Measurements from ENCODE around the gene TTC17. TPM values are rescaled to one million over a fixed set of nuclear protein-coding genes. Genes with fewer than 3 reads are reported as not detected.

The TTC17 gene
- total and polyA plus RNA-seq, 2 of the 8 experiments (the other 6 are each of a cell fraction or from before 2014, with no cell fraction given): 65.1 to 80.1 TPM

DNA sequence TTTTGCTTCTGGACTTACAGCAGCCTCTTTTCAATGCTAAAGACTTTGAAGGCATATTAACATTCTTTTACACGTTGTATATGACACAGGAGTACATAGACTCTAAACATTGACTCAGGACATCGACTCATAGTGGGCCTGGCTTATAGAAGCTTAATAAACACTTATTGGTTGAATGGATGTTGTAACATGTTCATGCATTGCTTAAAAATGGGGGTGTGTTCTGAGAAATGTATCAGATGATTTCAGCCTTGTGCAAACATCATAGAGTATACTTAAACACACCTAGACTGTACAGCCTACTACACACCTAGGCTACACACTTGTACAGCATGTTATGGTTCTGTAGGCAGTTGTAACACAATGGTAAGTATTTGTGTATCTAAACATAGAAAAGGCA lies 17.9 kb downstream of the TTC17 start:
- Histone ChIP-seq H3K27me3 (replicated peaks in 1 of 4; ENCODE audit: control insufficient read depth in 3 of 4, extremely low read depth in 1 of 4, insufficient read depth in 3 of 4, low read length in 3 of 4) (no peaks in the 10 kb centered on the region), H2AK5ac (ENCODE audit: low read depth, low read length) (no peak overlapping the region), H3K23ac (ENCODE audit: insufficient read length) (no peak overlapping the region), H3K4ac (replicated peaks; ENCODE audit: insufficient read length, low read depth, low read length) (no peak overlapping the region), H2BK12ac (ENCODE audit: low read depth, low read length) (no peak overlapping the region), H3K79me1 (ENCODE audit: low read depth, low read length) (no peaks in the 10 kb centered on the region), H3K18ac (ENCODE audit: extremely low read depth, low read length) (no peak overlapping the region), H2BK15ac (ENCODE audit: low read length) (no peak overlapping the region), H3K79me2 (ENCODE audit: control insufficient read depth in 1 of 2, insufficient read depth in 2 of 2, low read length in 2 of 2) (peaks cover 2 to 63% of the 10 kb centered on the region in 2 experiments; a peak in 3 of 4 replicates), H3K27ac (ENCODE audit: low read depth, low read length) (no peak overlapping the region), H4K91ac (replicated peaks; ENCODE audit: insufficient read length, low read length) (no peak overlapping the region), H3K56ac (replicated peaks; ENCODE audit: insufficient read length, low read depth, low read length) (no peak overlapping the region), H3K36me3 (ENCODE audit: control insufficient read depth in 2 of 4, insufficient read depth in 4 of 4, low read length in 3 of 4) (peaks cover 0 to 12% (median under 1%) of the 10 kb centered on the region in 4 experiments; a peak in 2 of 8 replicates), H3K4me3 (ENCODE audit: extremely low read depth in 1 of 4, insufficient read depth in 2 of 4, low read depth in 3 of 4, low read length in 4 of 4) (no peak overlapping the region), H3K14ac (ENCODE audit: insufficient read length) (no peak overlapping the region), H3K4me1 (replicated peaks in 1 of 4; ENCODE audit: control insufficient read depth in 3 of 4, insufficient read depth in 4 of 4, low read length in 3 of 4) (peaks cover 0 to 1% (median 0%) of the 10 kb centered on the region in 4 experiments; a peak in 3 of 7 replicates), H2BK20ac (ENCODE audit: low read length) (no peak overlapping the region), H4K5ac (ENCODE audit: insufficient read length, low read depth, low read length) (no peak overlapping the region), H2AFZ (ENCODE audit: low read length) (no peak overlapping the region), H3K9me3 (ENCODE audit: insufficient read depth in 2 of 2, low read depth in 1 of 2, low read length in 1 of 2) (no peaks in the 10 kb centered on the region), H3K4me2 (ENCODE audit: insufficient read depth in 1 of 2, low read depth in 2 of 2, low read length in 2 of 2) (no peak overlapping the region), H3K23me2 (ENCODE audit: low read depth, low read length) (no peaks in the 10 kb centered on the region), H2BK5ac (ENCODE audit: low read depth, low read length) (no peak overlapping the region), H2BK120ac (replicated peaks; ENCODE audit: low read depth, low read length) (no peak overlapping the region), H4K20me1 (replicated peaks in 1 of 2; ENCODE audit: control insufficient read depth in 1 of 2, insufficient read depth in 2 of 2, low read length in 2 of 2) (peaks cover 5 to 7% of the 10 kb centered on the region in 2 experiments), H4K8ac (ENCODE audit: extremely low read depth, insufficient read depth, low read length) (no peak overlapping the region), H3K9ac (replicated peaks in 1 of 4; ENCODE audit: extremely low read depth in 1 of 4, low read depth in 3 of 4, low read length in 3 of 4) (no peak overlapping the region)
- ChIA-PET POLR2A (ENCODE audit: partially characterized antibody) (no interaction called here), CTCF (ENCODE audit: partially characterized antibody) (no interaction called here)
- FAIRE-seq: no peak
- DNase-seq (ENCODE audit: low read depth in 1 of 2, low spot score in 2 of 2): no peak
- TF ChIP-seq TEAD4 (IDR thresholded peaks at IDR 0.05; ENCODE audit: low read depth, low read length) (no peak), RNF2 (IDR thresholded peaks at IDR 0.05; ENCODE audit: borderline replicate concordance, low read depth, low read length, missing control alignments, poor library complexity, severe bottlenecking) (no peak), KDM1A (IDR thresholded peaks at IDR 0.05; ENCODE audit: borderline replicate concordance, low read length) (no peak)
- TF ChIP-seq, protein P1, sequence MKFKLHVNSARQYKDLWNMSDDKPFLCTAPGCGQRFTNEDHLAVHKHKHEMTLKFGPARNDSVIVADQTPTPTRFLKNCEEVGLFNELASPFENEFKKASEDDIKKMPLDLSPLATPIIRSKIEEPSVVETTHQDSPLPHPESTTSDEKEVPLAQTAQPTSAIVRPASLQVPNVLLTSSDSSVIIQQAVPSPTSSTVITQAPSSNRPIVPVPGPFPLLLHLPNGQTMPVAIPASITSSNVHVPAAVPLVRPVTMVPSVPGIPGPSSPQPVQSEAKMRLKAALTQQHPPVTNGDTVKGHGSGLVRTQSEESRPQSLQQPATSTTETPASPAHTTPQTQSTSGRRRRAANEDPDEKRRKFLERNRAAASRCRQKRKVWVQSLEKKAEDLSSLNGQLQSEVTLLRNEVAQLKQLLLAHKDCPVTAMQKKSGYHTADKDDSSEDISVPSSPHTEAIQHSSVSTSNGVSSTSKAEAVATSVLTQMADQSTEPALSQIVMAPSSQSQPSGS (IDR thresholded peaks at IDR 0.05; ENCODE audit: low read length): no peak
- 95% methylated on average over 2 of the region's 2 CpGs; no CpG with 5 or more reads in 1 of the 2 experiments for WGBS, 2 experiments (ENCODE audit: extremely low coverage in 1 of 2, insufficient coverage in 1 of 2, insufficient read length in 1 of 2, insufficient replicate concordance in 2 of 2, low coverage in 1 of 2, low lambda C conversion rate in 2 of 2, missing lambda C conversion rate in 1 of 2)

Data from H1 (cell line).